Measurements from ENCODE around the gene MYO5B.

GRCh38 chr18:50011813-50012435 is 183.0 kb downstream of the MYO5B start:
- TF ChIP-seq TAF1 (IDR thresholded peaks at IDR 0.05; ENCODE audit: low read depth): no peak
- TF ChIP-seq POLR2AphosphoS5 (IDR thresholded peaks at IDR 0.05): no peak
- TF ChIP-seq CTCF (IDR thresholded peaks at IDR 0.05; ENCODE audit: poor library complexity, severe bottlenecking): no peak
- TF ChIP-seq RAD21 (conservative IDR thresholded peaks at IDR 0.05): no peak
- no peak for TF ChIP-seq MXI1 (conservative IDR thresholded peaks at IDR 0.05; ENCODE audit: poor library complexity, severe bottlenecking)
- no peak for TF ChIP-seq EP300 (conservative IDR thresholded peaks at IDR 0.05; ENCODE audit: poor library complexity, severe bottlenecking)
- TF ChIP-seq REST (IDR thresholded peaks at IDR 0.05; ENCODE audit: borderline replicate concordance): no peak
- TF ChIP-seq EZH2 (IDR thresholded peaks at IDR 0.05; ENCODE audit: borderline replicate concordance, insufficient read depth, low read length, poor library complexity, severe bottlenecking): no peak
